RWPE2 (cell line): ENCODE data around the gene RPTOR.

ENCODE experiments used
- ATAC-seq: fragments of 200-7000 bp; cut with Tn5 transposase; 3 replicates; pipeline ENCODE4 v1.9.1; 2021; ENCODE audit warnings: low read depth
- DNase-seq: peaks from one replicate; pipeline ENCODE4 v3.0.0-alpha.2; 2020; ENCODE audit warnings: low spot score
- H3K27ac ChIP-seq: fragments of 450-650 bp; 2 replicates; pipeline ENCODE4 v1.5.1; 2017; ENCODE audit warnings: mild to moderate bottlenecking; ENCODE audit not compliant: poor library complexity, severe bottlenecking
- H3K27me3 ChIP-seq: fragments of 250-450 bp; sonication (Bioruptor Pico); 2 replicates; pipeline ENCODE4 v1.5.1; 2021; ENCODE audit warnings: mild to moderate bottlenecking, moderate library complexity; ENCODE audit not compliant: insufficient read depth, poor library complexity, severe bottlenecking
- H3K36me3 ChIP-seq: fragments of 250-450 bp; sonication (Bioruptor Pico); 2 replicates; pipeline ENCODE4 v1.5.1; 2020; ENCODE audit warnings: low read depth, mild to moderate bottlenecking, moderate library complexity
- H3K4me1 ChIP-seq: fragments of 250-450 bp; sonication (Bioruptor Pico); 2 replicates; pipeline ENCODE4 v1.5.1; 2021; ENCODE audit warnings: mild to moderate bottlenecking, moderate library complexity; ENCODE audit not compliant: insufficient read depth, poor library complexity, severe bottlenecking
- H3K4me3 ChIP-seq: fragments of 250-450 bp; sonication (Bioruptor Pico); 2 replicates; pipeline ENCODE4 v1.5.1; 2021; ENCODE audit warnings: mild to moderate bottlenecking, moderate library complexity; ENCODE audit not compliant: severe bottlenecking
- H3K9me3 ChIP-seq: fragments of 250-450 bp; sonication (Bioruptor Pico); 2 replicates; pipeline ENCODE4 v1.5.1; 2021; ENCODE audit warnings: mild to moderate bottlenecking, moderate library complexity; ENCODE audit not compliant: severe bottlenecking
- TF ChIP-seq, protein P1 (sequence below): fragments of 450-650 bp; IDR thresholded peaks from one replicate; pipeline ENCODE4 v1.5.1; 2017; ENCODE audit warnings: mild to moderate bottlenecking, moderate library complexity; ENCODE audit not compliant: poor library complexity, severe bottlenecking

Gene RPTOR

DNA sequence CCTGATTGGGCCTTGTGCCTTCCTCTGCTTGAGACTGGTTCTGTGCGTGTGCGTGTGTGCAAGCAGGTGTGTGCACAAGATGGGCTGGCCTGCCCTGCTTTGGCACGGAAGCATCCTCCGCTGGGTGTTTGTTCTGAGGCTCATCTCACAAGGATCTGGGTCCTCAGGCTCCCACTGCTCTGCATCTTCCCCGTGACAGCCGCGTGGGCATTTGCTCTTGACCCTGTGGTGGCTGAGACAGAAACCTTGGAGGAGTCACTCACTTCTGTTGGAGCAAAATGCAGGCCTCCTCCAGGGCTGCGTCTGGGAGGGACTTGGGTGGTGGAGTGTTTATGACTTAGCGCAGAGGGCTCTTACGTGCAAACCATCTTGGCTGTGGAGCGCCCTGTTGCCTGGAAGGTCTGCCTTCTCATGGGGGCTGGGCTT, 119.2 kb downstream of the RPTOR start:
- no peak overlapping the region for H3K27ac ChIP-seq
- DNase-seq (no peak), ATAC-seq (no peak)

GRCh38 chr17:80664217-80664790, 119.7 kb downstream of the RPTOR start:
- no peaks in the 10 kb centered on the region for H3K4me1 ChIP-seq
- DNase-seq (no peak), ATAC-seq (no peak)
- TF ChIP-seq, protein P1, sequence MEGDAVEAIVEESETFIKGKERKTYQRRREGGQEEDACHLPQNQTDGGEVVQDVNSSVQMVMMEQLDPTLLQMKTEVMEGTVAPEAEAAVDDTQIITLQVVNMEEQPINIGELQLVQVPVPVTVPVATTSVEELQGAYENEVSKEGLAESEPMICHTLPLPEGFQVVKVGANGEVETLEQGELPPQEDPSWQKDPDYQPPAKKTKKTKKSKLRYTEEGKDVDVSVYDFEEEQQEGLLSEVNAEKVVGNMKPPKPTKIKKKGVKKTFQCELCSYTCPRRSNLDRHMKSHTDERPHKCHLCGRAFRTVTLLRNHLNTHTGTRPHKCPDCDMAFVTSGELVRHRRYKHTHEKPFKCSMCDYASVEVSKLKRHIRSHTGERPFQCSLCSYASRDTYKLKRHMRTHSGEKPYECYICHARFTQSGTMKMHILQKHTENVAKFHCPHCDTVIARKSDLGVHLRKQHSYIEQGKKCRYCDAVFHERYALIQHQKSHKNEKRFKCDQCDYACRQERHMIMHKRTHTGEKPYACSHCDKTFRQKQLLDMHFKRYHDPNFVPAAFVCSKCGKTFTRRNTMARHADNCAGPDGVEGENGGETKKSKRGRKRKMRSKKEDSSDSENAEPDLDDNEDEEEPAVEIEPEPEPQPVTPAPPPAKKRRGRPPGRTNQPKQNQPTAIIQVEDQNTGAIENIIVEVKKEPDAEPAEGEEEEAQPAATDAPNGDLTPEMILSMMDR, result no peak
- no peak overlapping the region for H3K4me3 ChIP-seq
- no peaks in the 10 kb centered on the region for H3K27me3 ChIP-seq
- no peaks in the 10 kb centered on the region for H3K9me3 ChIP-seq
- H3K27ac ChIP-seq, result no peak overlapping the region
- peaks cover 6% of the 10 kb centered on the region; the same call in 1 of the 2 replicates for H3K36me3 ChIP-seq

More for the DNA sequence above, 119.2 kb downstream of the RPTOR start:
- Histone ChIP-seq H3K4me3 (no peak overlapping the region), H3K4me1 (no peaks in the 10 kb centered on the region), H3K9me3 (no peaks in the 10 kb centered on the region), H3K27me3 (no peaks in the 10 kb centered on the region), H3K36me3 (peaks cover 6% of the 10 kb centered on the region; the same call in 1 of the 2 replicates)
- TF ChIP-seq, protein P1, result no peak

DNA sequence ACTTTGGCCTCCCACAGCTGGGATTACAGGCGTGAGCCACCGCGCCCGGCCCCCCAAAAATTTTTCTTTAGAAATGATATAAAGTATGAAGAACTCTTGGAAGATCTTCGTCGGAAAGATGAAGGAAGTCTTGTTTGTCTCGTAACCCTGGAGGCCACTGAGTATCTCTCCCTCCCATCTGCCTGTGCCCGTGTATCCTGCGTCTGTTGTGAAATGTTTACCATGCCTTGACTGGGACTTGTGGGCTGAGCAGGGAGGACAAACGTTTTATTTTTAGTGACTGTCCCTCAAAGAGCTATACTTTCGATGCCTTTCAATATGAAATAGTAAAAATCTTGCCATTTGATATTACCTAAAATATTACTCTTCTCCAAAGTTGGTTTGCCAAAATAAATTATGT, 121.2 kb downstream of the RPTOR start:
- no peak for ATAC-seq
- Histone ChIP-seq H3K27ac (no peak overlapping the region), H3K4me3 (no peak overlapping the region), H3K4me1 (no peaks in the 10 kb centered on the region), H3K9me3 (no peaks in the 10 kb centered on the region), H3K27me3 (no peaks in the 10 kb centered on the region), H3K36me3 (peaks cover 6% of the 10 kb centered on the region; the same call in 1 of the 2 replicates)
- no peak for DNase-seq
- TF ChIP-seq, protein P1, result no peak

DNA sequence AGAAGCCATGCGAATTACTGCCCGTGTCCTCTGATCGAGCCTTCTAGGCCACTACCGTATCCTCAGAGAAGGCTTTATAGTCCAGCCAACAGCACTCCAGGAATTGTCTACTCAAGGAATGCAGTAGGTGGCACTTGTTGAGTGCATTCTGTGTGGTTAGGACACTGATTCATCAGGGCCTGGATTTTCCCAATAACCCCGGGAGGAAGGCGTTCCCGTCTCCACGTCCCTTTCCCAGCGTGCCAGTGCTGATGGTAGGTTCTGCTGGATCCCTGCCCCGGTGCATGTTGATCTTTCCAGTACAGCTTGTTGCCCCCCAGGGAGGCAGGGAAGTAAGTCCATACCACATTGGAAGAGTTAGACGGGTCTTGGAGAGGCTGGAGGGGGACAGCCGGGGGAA, 122.2 kb downstream of the RPTOR start:
- Histone ChIP-seq H3K27me3 (no peaks in the 10 kb centered on the region), H3K4me3 (no peak overlapping the region), H3K9me3 (no peaks in the 10 kb centered on the region), H3K36me3 (peaks cover 6% of the 10 kb centered on the region; the same call in 1 of the 2 replicates), H3K27ac (no peak overlapping the region), H3K4me1 (no peaks in the 10 kb centered on the region)
- TF ChIP-seq, protein P1, result no peak
- ATAC-seq, result no peak
- DNase-seq, result no peak

GRCh38 chr17:80667462-80668277, 123.0 kb downstream of the RPTOR start:
- no peak overlapping the region for H3K4me3 ChIP-seq
- ATAC-seq, result no peak
- TF ChIP-seq, protein P1, result no peak

More at GRCh38 chr17:80667462-80668277, 123.0 kb downstream of the RPTOR start:
- Histone ChIP-seq H3K4me1 (no peaks in the 10 kb centered on the region), H3K9me3 (no peaks in the 10 kb centered on the region), H3K27me3 (no peaks in the 10 kb centered on the region), H3K27ac (no peak overlapping the region), H3K36me3 (peaks cover 6% of the 10 kb centered on the region; the same call in 1 of the 2 replicates)
- DNase-seq, result no peak
